Left ventricle myocardium superior (tissue), 1 donor: ENCODE measurements around the gene TGFB1I1. TPM values are rescaled to one million over a fixed set of nuclear protein-coding genes. Genes with fewer than 3 reads are reported as not detected.
"Not testable (repeated sequence)": the region's sequence is repeated elsewhere in the genome, so short reads cannot be mapped to it uniquely, and the experiment has no call there.

Source experiments
- ATAC-seq: fragments of 200-7000 bp; cut with Tn5 transposase; one replicate; pipeline ENCODE4 v1.9.1; 2020; ENCODE audit warnings: mild to moderate bottlenecking, moderate library complexity
- DNase-seq: peaks from one replicate; pipeline ENCODE4 v3.0.0-alpha.2; 2020
- intact Hi-C: fragments of 100-400 bp; cut with micrococcal nuclease; formaldehyde crosslinking; loops from one replicate; pipeline ENCODE4 v1.11.0; 2022
- long read RNA-seq: library from polyadenylated mRNA; unstranded; transcript quantifications from one replicate; pipeline ENCODE4 v2.0.0, GENCODE V29; 2021
- total RNA-seq: library from RNA; stranded (reverse); fragmentation: NEBNext Ultra II Directional; extraction: Animal tissue kit (Norgen Biotek cat#: 25700); gene quantifications from one replicate; pipeline ENCODE4 v1.2.1, GENCODE V29; 2021
- donor health status: DM: no; HTN: yes; CAD: no; lungs with severe emphysema.

The TGFB1I1 gene
- 13.6 TPM for total RNA-seq
- long read RNA-seq, transcript TGFB1I1-203 (11 exons, 1,898 nt): major isoform, 23 of 40 reads
- long read RNA-seq, transcript TGFB1I1-214 (10 exons, 1,770 nt): minor isoform, 5 of 40 reads
- long read RNA-seq, partial matches to known transcripts: 5 of 40 reads
- long read RNA-seq, other reads (novel, unspliced or antisense): 7 of 40 reads

GRCh38 chr16:31471875-31472708 is at the start of gene TGFB1I1:
Gene TGFB1I1 (plus strand): TSS chr16:31472152. CDS start chr16:31472189, 37 bp downstream.
- intact Hi-C loops: no loop called here
- DNase-seq (peak; percentile 85), ATAC-seq (peak; percentile 77)

- ATAC-seq (peak; percentile 19), DNase-seq (no peak)
- intact Hi-C loops: no loop called here
Observed at GRCh38 chr16:31423241-31423640, 48.7 kb upstream of the TGFB1I1 start.

- ATAC-seq: peak; percentile 3
- intact Hi-C loops: no loop called here
- no peak for DNase-seq
Observed at GRCh38 chr16:31423801-31424200, 48.2 kb upstream of the TGFB1I1 start.

GRCh38 chr16:31427441-31428278 is 44.3 kb upstream of the TGFB1I1 start:
- ATAC-seq: peak; percentile 18
- intact Hi-C loops: no loop called here
- peak; percentile 88 for DNase-seq

GRCh38 chr16:31428279-31428597 is 43.7 kb upstream of the TGFB1I1 start, which contains the start of gene COX6A2:
Gene COX6A2 (minus strand): TSS chr16:31428360. CDS start chr16:31428325, 35 bp downstream.
- ATAC-seq (peak; percentile 80), DNase-seq (peak; percentile 81)
- intact Hi-C loops: no loop called here

GRCh38 chr16:31428638-31429247 is 43.2 kb upstream of the TGFB1I1 start:
- intact Hi-C loops: no loop called here
- no peak for DNase-seq

GRCh38 chr16:31429314-31429713 is 42.6 kb upstream of the TGFB1I1 start:
- ATAC-seq: peak; percentile 74
- intact Hi-C loops: no loop called here
- peak; percentile 53 for DNase-seq

More at GRCh38 chr16:31428638-31429247, 43.2 kb upstream of the TGFB1I1 start:
- ATAC-seq: peak; percentile 17

- intact Hi-C loops: no loop called here
- ATAC-seq: peak; percentile 7
Observed at GRCh38 chr16:31429796-31430195, 42.2 kb upstream of the TGFB1I1 start.

GRCh38 chr16:31430380-31431052 is 41.4 kb upstream of the TGFB1I1 start:
- intact Hi-C loops: no loop called here

More at GRCh38 chr16:31429796-31430195, 42.2 kb upstream of the TGFB1I1 start:
- DNase-seq: no peak

GRCh38 chr16:31435341-31436220 is 36.4 kb upstream of the TGFB1I1 start:
- ATAC-seq: no peak
- intact Hi-C loops: no loop called here

More at GRCh38 chr16:31430380-31431052, 41.4 kb upstream of the TGFB1I1 start:
- ATAC-seq (no peak), DNase-seq (no peak)

GRCh38 chr16:31436221-31437045 is 35.5 kb upstream of the TGFB1I1 start:
- ATAC-seq (no peak), DNase-seq (no peak)
- intact Hi-C loops: no loop called here

More at GRCh38 chr16:31435341-31436220, 36.4 kb upstream of the TGFB1I1 start:
- DNase-seq: no peak

DNA sequence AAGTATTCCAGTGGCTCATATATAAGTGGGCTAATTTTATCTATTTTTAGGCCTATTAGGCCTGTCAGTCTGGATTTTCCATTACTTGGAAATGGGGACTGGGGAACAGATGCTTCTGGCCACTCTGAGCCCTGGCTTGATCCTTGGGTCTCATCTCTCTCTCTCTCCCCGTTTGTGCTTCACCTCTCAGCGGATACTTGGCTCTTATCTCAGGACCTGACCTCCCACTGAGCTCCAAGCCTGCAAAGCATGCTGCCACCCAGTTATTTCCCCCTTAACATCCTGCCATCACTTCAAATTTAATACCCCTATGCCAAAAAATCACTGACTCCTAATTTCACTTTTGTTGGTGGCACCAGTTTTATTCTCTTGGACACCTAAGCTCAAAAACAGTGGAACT is 33.5 kb upstream of the TGFB1I1 start:
- DNase-seq (no peak), ATAC-seq (no peak)
- intact Hi-C loops: no loop called here

DNA sequence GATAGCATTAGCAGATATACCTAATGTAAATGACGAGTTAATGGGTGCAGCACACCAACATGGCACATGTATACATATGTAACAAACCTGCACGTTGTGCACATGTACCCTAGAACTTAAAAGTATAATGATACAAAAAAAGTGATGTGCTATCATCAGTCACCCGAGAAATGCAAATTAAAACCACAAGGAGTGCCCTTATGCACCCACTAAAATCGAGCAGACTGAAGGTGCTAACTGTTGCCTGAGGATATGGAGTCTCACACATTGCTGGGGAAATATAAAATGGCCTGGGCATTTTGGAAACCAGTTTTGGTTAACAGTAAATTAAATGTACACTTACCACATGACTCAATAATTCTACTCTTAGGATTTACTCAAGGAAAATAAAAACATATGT is 32.9 kb upstream of the TGFB1I1 start:
- ATAC-seq, DNase-seq, intact Hi-C loops: not testable (repeated sequence)

DNA sequence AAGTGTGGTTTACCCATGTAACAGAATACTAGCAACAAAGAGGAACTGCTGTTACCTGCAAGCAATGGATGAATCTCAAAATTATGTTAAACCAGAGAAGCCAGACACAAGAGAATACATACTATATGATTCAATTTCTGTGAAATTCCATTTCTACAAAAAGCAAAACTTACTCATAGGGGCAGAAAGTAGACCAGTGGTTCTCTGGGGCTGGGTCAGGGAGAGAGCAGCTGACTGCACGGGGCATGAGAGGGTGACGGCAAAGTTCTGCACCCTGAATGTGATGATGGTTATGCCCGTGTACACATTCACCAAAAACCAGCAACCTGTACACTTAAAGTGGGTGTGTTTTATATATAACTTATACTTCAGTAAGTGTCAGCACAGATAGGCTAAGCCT is 32.4 kb upstream of the TGFB1I1 start:
- no peak for ATAC-seq
- intact Hi-C loops: no loop called here
- no peak for DNase-seq

DNA sequence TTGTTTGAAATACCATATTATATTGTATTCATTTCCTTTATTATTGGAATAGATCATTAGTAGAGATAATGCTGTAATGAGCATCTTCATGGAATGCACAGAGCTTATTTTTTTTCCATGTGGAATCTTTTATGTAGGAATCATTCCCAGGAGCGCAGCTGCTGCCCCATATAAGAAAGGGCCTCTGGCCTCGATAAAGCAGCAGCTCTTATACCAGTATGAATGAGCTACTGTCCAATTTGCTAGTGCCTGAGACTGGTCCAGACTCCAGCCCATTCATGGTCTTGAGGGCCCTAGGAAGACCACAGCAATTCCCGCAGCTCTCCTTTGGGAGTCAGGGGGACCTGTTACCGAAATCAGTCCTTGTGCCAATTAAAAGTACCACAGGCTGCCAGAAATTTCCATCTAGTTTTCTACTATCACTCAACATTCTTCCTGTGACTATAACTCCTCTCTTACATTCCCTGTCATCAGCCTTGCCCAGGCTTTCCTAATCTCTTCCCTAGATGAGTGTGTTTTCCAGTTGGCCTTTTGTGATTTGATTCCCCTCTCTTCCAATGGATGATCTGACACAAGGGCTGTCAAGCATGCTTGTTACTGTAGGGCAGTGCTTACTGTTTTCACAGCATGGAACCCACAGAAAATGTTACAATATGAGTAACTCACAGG is 31.3 kb upstream of the TGFB1I1 start:
- intact Hi-C loops: loop anchor here (10.0 kb wide), 1 partner anchor 456 kb away; the partner anchor contains the start of gene HSD3B7
- ATAC-seq (no peak), DNase-seq (no peak)

GRCh38 chr16:31441956-31442355 is 30.0 kb upstream of the TGFB1I1 start:
- DNase-seq: peak; percentile 49
- intact Hi-C loops: loop anchor here (10.0 kb wide), 1 partner anchor 457 kb away; the partner anchor contains the start of gene HSD3B7
- ATAC-seq: no peak
